K562 (cell line): ENCODE measurements around the gene TRIM13. TPM values are rescaled to one million over a fixed set of nuclear protein-coding genes. Genes with fewer than 3 reads are reported as not detected.

Source experiments
- ATAC-seq: fragments of 200-7000 bp; cut with Tn5 transposase; 3 replicates; pipeline ENCODE4 v1.9.1; 2020; ENCODE audit warnings: moderate library complexity
- BruUV-seq: library from RNA; stranded (reverse); fragments of 400-500 nt; replicated peaks from 2 replicates; lab custom pipeline; 2021; lab: Mats Ljungman, UMichigan
- CTCF ChIA-PET: fragments of 300-600 bp; formaldehyde crosslinking; extraction: SDS; loops from one replicate; lab custom pipeline; 2021; ENCODE audit warnings: low intra/inter-chr PET ratio; lab: Yijun Ruan, JAX
- POLR2A ChIA-PET: fragments of 300-600, 350-650 bp; sonication (Branson Sonifier 250); formaldehyde crosslinking; extraction: SDS; loops from one replicate; lab custom pipeline; 2021; ENCODE audit warnings: antibody characterized with exemption, inconsistent platforms; lab: Yijun Ruan, JAX
- DNase-seq, 4 experiments: peaks; one replicate each; pipeline versions ENCODE4 v3.0.0 to v3.0.0-alpha.2; 2011 to 2018; ENCODE audit warnings: low spot score in 3 of 4, mixed read lengths in 3 of 4; ENCODE audit errors: extremely low read depth in 1 of 4
- FAIRE-seq: peaks from 2 replicates; lab custom pipeline; 2011; peaks lifted over from hg19 to GRCh38; lab: Jason Lieb, UNC
- H2AFZ ChIP-seq: 2 replicates; pipeline ENCODE4 v1.6.0; 2011; ENCODE audit warnings: low read depth, low read length, control low read depth, inconsistent platforms
- H3K27ac ChIP-seq: fragments of 200-600 bp; 3 replicates; pipeline ENCODE4 v1.8.0; 2011; ENCODE audit warnings: low read depth, mild to moderate bottlenecking, control low read depth, inconsistent platforms, low read length, moderate library complexity, mixed read lengths; ENCODE audit errors: extremely low read depth
- H3K27me3 ChIP-seq, 2 experiments: fragments of 300-600 bp in 1 of 2; 2 replicates in 1 of 2; 3 replicates in 1 of 2; pipeline versions ENCODE4 v1.6.0 to v1.8.0; 2011; ENCODE audit warnings: inconsistent platforms in 2 of 2, low read length in 2 of 2, mild to moderate bottlenecking in 1 of 2, mixed read lengths in 1 of 2, moderate library complexity in 1 of 2; ENCODE audit not compliant: control insufficient read depth in 2 of 2, insufficient read depth in 2 of 2
- H3K36me3 ChIP-seq: fragments of 300-600 bp; 3 replicates; pipeline ENCODE4 v1.8.0; 2011; ENCODE audit warnings: mild to moderate bottlenecking, low read length, inconsistent platforms; ENCODE audit not compliant: control insufficient read depth, insufficient read depth
- H3K4me1 ChIP-seq, 2 experiments: fragments of 200-600 bp in 1 of 2; replicated peaks in 1 of 2; 2 replicates in 1 of 2; 3 replicates in 1 of 2; pipeline versions ENCODE4 v1.5.1 to v1.8.0; 2011; ENCODE audit warnings: inconsistent platforms in 2 of 2, low read length in 2 of 2, mild to moderate bottlenecking in 1 of 2, mixed read lengths in 1 of 2, moderate library complexity in 1 of 2; ENCODE audit not compliant: control insufficient read depth in 2 of 2, insufficient read depth in 2 of 2
- H3K4me2 ChIP-seq: 2 replicates; pipeline ENCODE4 v1.6.1; 2011; ENCODE audit warnings: low read length, control low read depth, inconsistent platforms, mixed read lengths; ENCODE audit not compliant: insufficient read depth
- H3K4me3 ChIP-seq: fragments of 200-600 bp; sonication (generic), shearing (Covaris generic); 2 replicates; pipeline ENCODE4 v1.5.1; 2016; ENCODE audit warnings: control low read depth, inconsistent platforms
- H3K79me2 ChIP-seq: fragments of 200-600 bp; 3 replicates; pipeline ENCODE4 v1.8.0; 2011; ENCODE audit warnings: low read length, inconsistent platforms; ENCODE audit not compliant: control insufficient read depth, insufficient read depth
- H3K9ac ChIP-seq, 2 experiments: 2 replicates each; pipeline versions ENCODE4 v1.6.0 to v1.6.1; 2011; ENCODE audit warnings: low read depth in 2 of 2, low read length in 2 of 2, control low read depth in 1 of 2, inconsistent platforms in 1 of 2, mild to moderate bottlenecking in 1 of 2, mixed read lengths in 1 of 2; ENCODE audit not compliant: insufficient read depth in 1 of 2
- H3K9me1 ChIP-seq: one replicate; pipeline ENCODE4 v1.6.0; 2011; ENCODE audit warnings: inconsistent platforms, mild to moderate bottlenecking, low read length, moderate library complexity; ENCODE audit not compliant: control insufficient read depth, insufficient read depth
- H3K9me3 ChIP-seq: replicated peaks from 2 replicates; pipeline ENCODE4 v1.5.1; 2011; ENCODE audit warnings: low read depth, low read length, inconsistent platforms; ENCODE audit not compliant: control insufficient read depth, insufficient read depth
- H4K20me1 ChIP-seq: replicated peaks from 2 replicates; pipeline ENCODE4 v1.6.1; 2011; ENCODE audit warnings: low read length, inconsistent platforms, mixed read lengths; ENCODE audit not compliant: control insufficient read depth, insufficient read depth
- ARID3B ChIP-seq: fragments of 250-450 bp; sonication (Bioruptor Pico); IDR thresholded peaks from 2 replicates; pipeline ENCODE4 v1.4.0; 2020; ENCODE audit warnings: borderline replicate concordance
- GATAD2A ChIP-seq: fragments of 450-650 bp; IDR thresholded peaks from 2 replicates; pipeline ENCODE4 v1.6.1; 2017
- GTF2E2 ChIP-seq: fragments of 200-800 bp; sonication (Bioruptor generic); IDR thresholded peaks from 2 replicates; pipeline ENCODE4 v1.6.1; 2016; ENCODE audit warnings: missing genetic modification characterization, missing compliant biosample characterization
- HMG20A ChIP-seq: fragments of 450-650 bp; formaldehyde crosslinking; conservative IDR thresholded peaks from 2 replicates; pipeline ENCODE4 v1.4.0; 2020; ENCODE audit warnings: mild to moderate bottlenecking, mixed read lengths
- NFYB ChIP-seq: IDR thresholded peaks from 2 replicates; pipeline ENCODE4 v1.6.1; 2011; ENCODE audit warnings: mild to moderate bottlenecking, moderate library complexity; ENCODE audit not compliant: insufficient read length; ENCODE audit errors: extremely low read depth
- NR2C1 ChIP-seq, 2 experiments: fragments of 450-650 bp; IDR thresholded peaks; 2 replicates each; pipeline ENCODE4 v1.6.1; 2017; ENCODE audit warnings: mild to moderate bottlenecking in 2 of 2, antibody characterized with exemption in 1 of 2, inconsistent platforms in 1 of 2, missing compliant biosample characterization in 1 of 2, missing genetic modification characterization in 1 of 2
- SNIP1 ChIP-seq: fragments of 450-650 bp; IDR thresholded peaks from 2 replicates; pipeline ENCODE4 v1.7.1; 2017; ENCODE audit warnings: low read depth, mild to moderate bottlenecking
- TAF9B ChIP-seq: fragments of 450-650 bp; IDR thresholded peaks from 2 replicates; pipeline ENCODE4 v1.6.1; 2018; ENCODE audit warnings: mild to moderate bottlenecking; ENCODE audit not compliant: partially characterized antibody
- TEAD1 ChIP-seq, 2 experiments: fragments of 450-650 bp in 1 of 2; sonication (generic) in 1 of 2; formaldehyde crosslinking; IDR thresholded peaks; 2 replicates each; pipeline versions ENCODE4 v1.4.0 to v1.8.0; 2020 to 2022; ENCODE audit warnings: mild to moderate bottlenecking in 2 of 2, missing genetic modification reagents in 1 of 2
- ZNF398 ChIP-seq: fragments of 250-450 bp; sonication (Bioruptor Pico); IDR thresholded peaks from 2 replicates; pipeline ENCODE4 v1.8.0; 2021; ENCODE audit warnings: moderate library complexity, mild to moderate bottlenecking, inconsistent platforms
- ZNF511 ChIP-seq: sonication (generic); formaldehyde crosslinking; IDR thresholded peaks from 2 replicates; pipeline ENCODE4 v1.8.0; 2022; ENCODE audit warnings: mild to moderate bottlenecking, missing genetic modification reagents
- WGBS: fragments of 100-300 bp; shearing (Covaris generic); methylation state at CpG from one replicate; pipeline ENCODE4 v1.1.6; 2016; ENCODE audit warnings: low coverage, mixed read lengths; ENCODE audit not compliant: insufficient coverage; ENCODE audit errors: missing lambda C conversion rate; 5-methylcytosine and 5-hydroxymethylcytosine counted together
- in situ Hi-C: fragments of 300-500 bp; cut with MboI; formaldehyde crosslinking; loops from 4 replicates; pipeline ENCODE4 v1.15.0; 2018; ENCODE audit warnings: inconsistent platforms, mixed read lengths
- intact Hi-C: fragments of 100-400 bp; cut with micrococcal nuclease; formaldehyde crosslinking; loops from 2 replicates; pipeline ENCODE4 v1.14.2; 2022
- polyA plus RNA-seq, 8 experiments: library from polyadenylated mRNA; depleted of rRNA in 4 of 8; stranded (reverse) in 5 of 8; unstranded in 3 of 8; fragments of >200 nt; fragmentation: Nextera tagmentation in 2 of 8; fragmentation: Illumina TruSeq in 1 of 8; extraction: Ambion mirVana in 2 of 8; extraction: Trizol in 1 of 8; gene quantifications; 2 replicates each; pipeline versions ENCODE4 v1.2.1 to v1.2.3, GENCODE V29; 2011 to 2014; ENCODE audit warnings: inconsistent platforms in 1 of 8, missing spikeins in 1 of 8
- total RNA-seq, 7 experiments: library from RNA; depleted of rRNA in 6 of 7; stranded (reverse); fragments of >200 nt in 6 of 7; fragmentation: Illumina TruSeq in 2 of 7; extraction: Trizol in 2 of 7; gene quantifications; 2 replicates each; pipeline versions ENCODE4 v1.2.1 to v1.2.3, GENCODE V29; 2011 to 2021; ENCODE audit warnings: low replicate concordance in 1 of 7

The TRIM13 gene
- total and polyA plus RNA-seq, 9 of the 15 experiments (the other 6 are each of a cell fraction or from before 2014, with no cell fraction given), result 12.1 to 30.6 (median 17.8) TPM

- 13% methylated on average over 1 of the region's 1 CpG for WGBS
- Histone ChIP-seq H3K36me3 (no peaks in the 10 kb centered on the region), H3K4me1 (no peaks in the 10 kb centered on the region; a peak in 1 of 5 replicates), H3K79me2 (no peaks in the 10 kb centered on the region), H3K4me3 (no peak overlapping the region), H4K20me1 (no peaks in the 10 kb centered on the region), H2AFZ (no peak overlapping the region), H3K9ac (no peak overlapping the region), H3K4me2 (no peak overlapping the region), H3K27me3 (no peaks in the 10 kb centered on the region), H3K27ac (no peak overlapping the region), H3K9me1 (no peaks in the 10 kb centered on the region), H3K9me3 (no peaks in the 10 kb centered on the region)
- POLR2A ChIA-PET, result interaction anchor here (2.1 kb wide), 1 partner anchor 15 kb away, joined by 5 read pairs; no protein-coding TSS in a partner anchor
- CTCF ChIA-PET, result no interaction called here
- in situ Hi-C loops, result no loop called here
- BruUV-seq, result no TSS peak
- intact Hi-C loops, result no loop called here
- FAIRE-seq (no peak), DNase-seq (no peak), ATAC-seq (no peak)
- TF ChIP-seq TEAD1 (CRISPR knock-in tag; IDR thresholded peaks at IDR 0.05), result no peak
- TF ChIP-seq NR2C1 (IDR thresholded peaks at IDR 0.05), result no peak
- TF ChIP-seq NR2C1 (tag; IDR thresholded peaks at IDR 0.05), result no peak
- TF ChIP-seq GTF2E2 (tag), result no peak
- TF ChIP-seq NFYB, result no peak
- no peak for TF ChIP-seq SNIP1
- TF ChIP-seq TAF9B, result no peak
- no peak for TF ChIP-seq ZNF511 (CRISPR knock-in tag)
- no peak for TF ChIP-seq HMG20A (CRISPR knock-in tag)
- TF ChIP-seq ZNF398 (CRISPR knock-in tag), result no peak
- no peak for TF ChIP-seq ARID3B (CRISPR knock-in tag)
- no peak for TF ChIP-seq GATAD2A
These were observed 43.3 kb upstream of the TRIM13 start for GRCh38 chr13:49953560-49953959.
